IPS-20b (cell line): ENCODE measurements around the gene MON1A.
A peak's percentile ranks its signal among the peaks of the same experiment; 100 is the strongest.
"Not testable (repeated sequence)": the region's sequence is repeated elsewhere in the genome, so short reads cannot be mapped to it uniquely, and the experiment has no call there.

Experiments used
- H3K27ac ChIP-seq: one replicate; pipeline ENCODE4 v1.5.1; 2013; ENCODE audit warnings: low read length
- H3K27me3 ChIP-seq: 2 replicates; pipeline ENCODE4 v1.6.1; 2013; ENCODE audit warnings: mild to moderate bottlenecking, low read length, inconsistent platforms; ENCODE audit not compliant: insufficient read depth
- H3K36me3 ChIP-seq: 2 replicates; pipeline ENCODE4 v1.6.1; 2013; ENCODE audit warnings: low read depth, mild to moderate bottlenecking, inconsistent platforms, low read length, moderate library complexity; ENCODE audit not compliant: insufficient read depth
- H3K4me1 ChIP-seq: 2 replicates; pipeline ENCODE4 v1.6.1; 2013; ENCODE audit warnings: mild to moderate bottlenecking, control low read depth, inconsistent platforms, low read length, moderate library complexity; ENCODE audit not compliant: insufficient read depth
- H3K4me3 ChIP-seq: 2 replicates; pipeline ENCODE4 v1.5.1; 2013; ENCODE audit warnings: mild to moderate bottlenecking, low read length, inconsistent platforms
- H3K9ac ChIP-seq: 2 replicates; pipeline ENCODE4 v1.6.1; 2013; ENCODE audit warnings: low read depth, mild to moderate bottlenecking, inconsistent platforms, low read length, moderate library complexity
- H3K9me3 ChIP-seq: 2 replicates; pipeline ENCODE4 v1.6.1; 2013; ENCODE audit warnings: mild to moderate bottlenecking, low read depth, low read length, inconsistent platforms; ENCODE audit not compliant: insufficient read depth

Gene MON1A

DNA sequence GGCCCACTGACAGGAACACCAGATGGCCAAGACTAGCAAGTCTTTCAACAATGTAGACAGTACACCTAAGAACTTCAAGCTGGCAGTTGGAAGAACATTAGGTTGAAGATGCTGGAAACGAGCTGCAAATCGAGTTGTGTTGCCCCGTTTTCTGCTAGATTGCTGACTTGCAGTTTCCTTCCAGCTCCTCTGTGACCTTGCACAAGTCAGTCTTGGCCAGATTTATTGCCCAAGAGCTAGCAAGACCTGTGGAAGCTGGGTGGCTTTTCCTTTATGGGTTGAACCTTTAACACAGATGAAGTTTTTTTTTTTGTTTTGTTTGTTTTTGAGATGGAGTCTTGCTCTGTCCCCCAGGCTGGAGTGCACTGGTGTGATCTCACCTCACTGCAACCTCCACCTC lies 7.5 kb upstream of the MON1A start:
- Histone ChIP-seq H3K4me1 (0 out of 2 replicates have a peak, but pooled peaks cover 2% of the 10 kb centered on the region), H3K36me3 (no peaks in the 10 kb centered on the region), H3K27me3 (no peaks in the 10 kb centered on the region), H3K9me3 (no peaks in the 10 kb centered on the region), H3K27ac (no peak overlapping the region), H3K4me3 (no peak overlapping the region), H3K9ac (no peak overlapping the region)

DNA sequence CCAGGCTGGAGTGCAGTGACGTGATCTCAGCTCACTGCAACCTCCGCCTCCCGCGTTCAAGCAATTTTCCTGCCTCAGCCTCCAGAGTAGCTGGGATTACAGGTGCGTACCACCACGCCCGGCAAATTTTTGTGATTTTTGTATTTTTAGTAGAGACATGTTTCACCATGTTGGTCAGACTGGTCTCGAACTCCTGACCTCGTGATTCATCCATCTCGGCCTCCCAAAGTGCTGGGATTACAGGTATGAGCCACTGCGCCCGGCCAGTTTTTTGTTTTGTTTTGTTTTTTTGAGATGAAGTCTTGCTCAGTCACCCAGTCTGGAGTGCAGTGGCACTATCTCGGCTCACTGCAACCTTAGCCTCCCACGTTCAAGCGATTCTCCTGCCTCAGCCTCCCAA lies 2.7 kb upstream of the MON1A start:
- not testable (repeated sequence) for H3K9me3 ChIP-seq, H3K36me3 ChIP-seq, H3K27ac ChIP-seq, H3K9ac ChIP-seq, H3K27me3 ChIP-seq, H3K4me3 ChIP-seq
- H3K4me1 ChIP-seq, result peaks cover 12% of the 10 kb centered on the region; the same call in 1 of the 2 replicates

DNA sequence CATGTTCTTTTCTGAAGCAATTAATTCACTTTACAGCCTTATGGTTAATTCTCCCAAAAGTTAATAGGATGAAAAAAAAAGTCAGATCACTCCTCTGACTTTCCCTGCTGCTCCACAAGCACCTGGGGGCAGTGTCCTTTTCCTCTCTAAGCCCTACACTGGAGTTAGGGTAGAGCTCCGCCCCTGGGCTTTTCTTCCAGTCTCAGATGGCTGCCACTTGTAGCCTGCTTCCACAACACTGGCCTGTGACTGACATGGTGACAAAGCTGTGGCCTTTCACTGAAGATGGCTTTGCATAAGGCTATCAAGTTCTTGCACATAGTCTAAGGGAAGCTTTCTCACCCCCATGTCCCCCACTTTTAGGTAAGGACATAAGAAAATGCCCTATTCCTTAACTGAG lies 1.3 kb upstream of the MON1A start:
- peaks cover 12% of the 10 kb centered on the region; the same call in 1 of the 2 replicates for H3K4me1 ChIP-seq
- no peak overlapping the region for H3K27ac ChIP-seq
- no peaks in the 10 kb centered on the region for H3K27me3 ChIP-seq
- no peaks in the 10 kb centered on the region for H3K36me3 ChIP-seq
- no peaks in the 10 kb centered on the region for H3K9me3 ChIP-seq
- no peak overlapping the region for H3K4me3 ChIP-seq
- H3K9ac ChIP-seq, result no peak overlapping the region

DNA sequence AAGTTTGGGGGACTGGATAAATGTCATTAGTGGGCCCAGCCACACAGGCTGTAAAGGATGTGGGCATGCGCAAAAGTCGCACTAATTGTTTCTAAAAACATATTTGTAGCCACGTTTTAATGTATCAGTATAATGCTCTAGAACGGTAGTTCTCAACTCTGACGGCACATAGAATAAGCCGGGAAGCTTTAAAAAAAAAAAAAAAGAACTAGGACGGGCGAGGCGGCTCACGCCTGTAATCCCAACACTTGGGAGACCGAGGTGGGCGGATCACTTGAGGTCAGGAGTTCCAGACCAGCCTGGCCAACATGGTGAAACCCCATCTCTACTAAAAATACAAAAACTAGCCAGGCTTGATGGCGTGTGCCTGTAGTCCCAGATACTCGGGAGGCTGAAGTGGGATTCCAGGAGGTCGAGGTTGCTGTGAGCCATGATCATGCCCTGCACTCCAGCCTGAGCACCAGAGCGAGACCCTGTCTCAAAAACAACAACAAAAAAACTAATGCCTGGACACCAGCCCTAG lies 618 bp upstream of the MON1A start:
- Histone ChIP-seq H3K27ac (no peak overlapping the region), H3K36me3 (no peaks in the 10 kb centered on the region), H3K4me1 (peaks cover 12% of the 10 kb centered on the region; the same call in 1 of the 2 replicates), H3K4me3 (peak overlapping the region; percentile 91), H3K9me3 (no peaks in the 10 kb centered on the region), H3K27me3 (no peaks in the 10 kb centered on the region), H3K9ac (peak overlapping the region; percentile 60; the same call in 1 of the 2 replicates)

DNA sequence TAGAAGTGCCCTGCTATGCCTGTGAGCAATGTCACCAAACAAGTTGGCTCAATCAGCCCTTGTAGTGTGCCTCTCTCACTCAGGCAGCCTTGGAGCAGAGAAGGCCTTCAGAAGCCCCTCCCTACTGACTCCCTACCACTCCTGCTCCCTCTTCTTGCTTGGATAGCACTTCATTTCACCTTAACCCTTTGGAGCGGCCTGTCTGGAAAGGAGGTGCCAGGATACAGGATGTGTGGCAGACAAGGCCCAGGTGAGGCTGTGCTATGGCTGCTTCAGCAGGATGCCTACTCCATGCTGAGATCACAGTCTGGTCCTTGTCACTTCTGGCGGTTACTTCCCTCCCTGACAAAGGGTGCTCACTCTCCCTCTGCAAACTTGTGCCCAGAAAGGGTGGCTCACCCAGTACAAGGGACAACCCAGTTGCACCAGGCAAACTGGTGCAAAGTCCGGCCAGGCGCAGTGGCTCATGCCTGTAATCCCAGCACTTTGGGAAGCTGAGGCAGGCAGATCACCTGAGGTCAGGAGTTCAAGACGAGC lies 1.1 kb downstream of the MON1A start:
- H3K36me3 ChIP-seq, result no peaks in the 10 kb centered on the region
- H3K27me3 ChIP-seq, result no peaks in the 10 kb centered on the region
- no peak overlapping the region for H3K27ac ChIP-seq
- H3K4me3 ChIP-seq, result peak overlapping the region; percentile 91
- H3K4me1 ChIP-seq, result peaks cover 12% of the 10 kb centered on the region; the same call in 1 of the 2 replicates
- no peak overlapping the region for H3K9ac ChIP-seq
- no peaks in the 10 kb centered on the region for H3K9me3 ChIP-seq

DNA sequence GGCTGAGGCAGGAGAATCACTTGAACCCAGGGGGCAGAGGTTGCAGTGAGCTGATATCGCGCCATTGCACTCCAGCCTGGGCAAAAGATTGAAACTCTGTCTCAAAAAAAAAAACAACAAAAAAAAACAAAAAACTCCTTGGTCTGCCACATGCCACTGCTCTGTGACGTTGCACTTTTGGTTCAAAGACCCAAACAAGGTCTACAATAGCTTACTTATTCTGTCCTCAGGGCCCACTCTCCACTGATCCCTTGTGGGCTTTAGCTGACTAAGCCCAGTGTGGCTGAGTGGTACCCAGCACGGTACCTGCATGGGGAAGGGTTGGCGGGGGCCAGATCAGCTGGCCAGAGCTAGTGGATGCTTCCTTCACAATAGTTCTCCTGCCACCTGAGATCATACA lies 1.8 kb downstream of the MON1A start:
- H3K9ac ChIP-seq, result no peak overlapping the region
- no peak overlapping the region for H3K4me3 ChIP-seq
- H3K27ac ChIP-seq, result no peak overlapping the region
- H3K4me1 ChIP-seq, result peaks cover 12% of the 10 kb centered on the region; the same call in 1 of the 2 replicates
- no peaks in the 10 kb centered on the region for H3K9me3 ChIP-seq
- no peaks in the 10 kb centered on the region for H3K27me3 ChIP-seq
- H3K36me3 ChIP-seq, result no peaks in the 10 kb centered on the region

DNA sequence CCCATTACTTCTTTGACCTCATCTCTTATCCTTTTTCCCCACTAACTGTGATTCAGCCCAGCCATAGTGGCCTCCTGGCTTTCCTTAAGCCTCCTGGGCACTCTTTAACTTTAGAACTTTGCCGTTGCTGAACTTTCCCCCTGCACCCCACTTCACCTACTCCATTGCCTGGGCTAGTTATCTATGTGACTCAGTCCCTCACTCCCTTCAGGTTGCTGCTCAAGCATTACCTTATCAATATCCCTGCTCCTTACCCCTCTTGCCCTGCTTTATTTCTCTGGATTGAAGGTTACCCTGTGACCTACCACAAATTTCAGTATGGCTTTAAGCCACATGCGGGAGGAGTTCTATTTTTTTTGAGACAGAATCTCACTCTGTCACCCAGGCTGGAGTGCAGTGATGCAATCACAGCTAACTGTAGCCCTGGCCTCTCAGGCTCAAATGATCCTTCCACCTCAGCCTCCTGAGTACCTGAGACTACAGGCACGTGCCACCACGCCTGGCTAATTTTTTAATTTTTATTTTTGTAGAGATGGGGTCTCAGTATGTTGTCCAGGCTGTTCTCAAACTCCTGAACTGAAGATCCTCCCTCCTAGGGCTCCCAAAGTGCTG lies 3.4 kb downstream of the MON1A start:
- no peaks in the 10 kb centered on the region for H3K36me3 ChIP-seq
- no peak overlapping the region for H3K9ac ChIP-seq
- H3K9me3 ChIP-seq, result no peaks in the 10 kb centered on the region
- no peak overlapping the region for H3K27ac ChIP-seq
- no peak overlapping the region for H3K4me3 ChIP-seq
- H3K27me3 ChIP-seq, result no peaks in the 10 kb centered on the region
- H3K4me1 ChIP-seq, result peaks cover 11% of the 10 kb centered on the region; the same call in 1 of the 2 replicates

DNA sequence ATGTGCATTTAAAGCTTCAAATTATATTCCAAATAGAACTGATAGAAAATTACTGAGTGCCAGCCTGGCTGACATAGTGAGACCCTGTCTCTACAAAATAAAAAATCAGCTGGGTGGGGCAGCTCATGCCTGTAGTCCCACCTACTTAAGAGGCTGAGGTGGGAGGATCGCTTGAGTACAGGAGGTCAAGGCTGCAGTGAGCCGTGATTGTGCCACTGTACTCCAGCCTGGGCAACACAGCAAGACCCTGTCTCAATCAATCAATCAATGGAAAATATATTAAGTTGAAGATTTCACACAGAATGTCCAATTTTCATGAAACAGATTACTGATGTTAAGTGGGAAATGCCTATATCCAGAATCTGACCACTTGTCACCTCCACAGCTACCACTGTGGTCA lies 4.1 kb downstream of the MON1A start:
- Histone ChIP-seq H3K9ac (no peak overlapping the region), H3K27ac (no peak overlapping the region), H3K4me3 (no peak overlapping the region)

DNA sequence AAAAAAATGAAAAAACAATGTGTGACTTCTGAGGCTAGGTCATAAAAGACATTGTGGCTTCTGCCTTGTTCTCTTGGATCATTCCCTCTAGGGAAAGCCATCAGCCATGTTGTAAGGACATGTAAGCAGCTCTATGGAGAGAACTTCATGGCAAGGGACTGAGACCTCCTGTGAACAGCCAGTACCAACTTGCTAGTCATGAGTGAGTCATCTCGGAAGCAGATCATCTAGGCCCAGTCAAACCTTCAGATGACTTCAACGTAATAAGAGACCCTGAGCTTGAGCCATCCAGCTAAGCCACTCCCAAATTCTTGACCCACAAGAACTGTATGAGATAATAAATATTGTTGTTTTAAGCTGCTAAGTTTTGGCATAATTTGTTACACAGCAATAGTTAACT lies 4.9 kb downstream of the MON1A start:
- Histone ChIP-seq H3K27me3 (no peaks in the 10 kb centered on the region), H3K4me3 (no peak overlapping the region), H3K4me1 (0 out of 2 replicates have a peak, but pooled peaks cover 3% of the 10 kb centered on the region), H3K9me3 (no peaks in the 10 kb centered on the region), H3K9ac (no peak overlapping the region), H3K36me3 (no peaks in the 10 kb centered on the region), H3K27ac (no peak overlapping the region)

More for the DNA sequence above, 4.1 kb downstream of the MON1A start:
- no peaks in the 10 kb centered on the region for H3K36me3 ChIP-seq
- no peaks in the 10 kb centered on the region for H3K27me3 ChIP-seq
- peaks cover 5% of the 10 kb centered on the region; the same call in 1 of the 2 replicates for H3K4me1 ChIP-seq
- no peaks in the 10 kb centered on the region for H3K9me3 ChIP-seq

DNA sequence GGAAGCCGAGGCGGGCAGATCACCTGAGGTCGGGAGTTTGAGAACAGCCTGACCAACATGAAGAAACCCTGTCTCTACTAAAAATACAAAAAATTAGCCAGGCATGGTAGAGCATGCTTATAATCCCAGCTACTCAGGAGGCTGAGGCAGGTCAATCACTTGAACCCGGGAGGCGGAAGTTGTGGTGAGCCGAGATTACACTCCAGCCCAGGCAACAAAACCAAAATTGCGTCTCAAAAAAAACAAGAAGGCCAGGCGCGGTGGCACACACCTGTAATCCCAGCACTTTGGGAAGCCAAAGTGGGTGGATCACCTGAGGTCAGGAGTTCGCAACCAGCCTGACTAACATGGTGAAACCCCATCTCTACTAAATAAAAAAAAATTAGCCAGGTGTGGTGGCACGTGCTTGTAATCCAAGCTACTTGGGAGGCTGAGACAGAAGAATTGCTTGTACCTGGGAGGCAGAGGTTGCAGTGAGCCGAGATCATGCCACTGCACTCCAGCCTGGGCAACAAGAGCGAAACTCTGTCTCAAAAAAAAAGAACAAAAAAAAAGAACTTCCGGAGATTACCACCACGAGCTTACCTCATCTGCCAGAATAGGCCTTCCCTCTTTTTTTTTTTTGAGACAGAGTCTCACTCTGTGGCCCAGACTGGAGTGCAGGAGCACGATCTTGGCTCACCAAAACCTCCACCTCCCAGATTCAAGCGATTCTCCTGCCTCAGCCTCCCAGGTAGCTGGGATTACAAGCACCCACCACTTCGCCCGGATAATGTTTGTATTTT lies 11.6 kb downstream of the MON1A start:
- not testable (repeated sequence) for H3K9ac ChIP-seq, H3K9me3 ChIP-seq, H3K27me3 ChIP-seq, H3K36me3 ChIP-seq, H3K27ac ChIP-seq, H3K4me1 ChIP-seq, H3K4me3 ChIP-seq

DNA sequence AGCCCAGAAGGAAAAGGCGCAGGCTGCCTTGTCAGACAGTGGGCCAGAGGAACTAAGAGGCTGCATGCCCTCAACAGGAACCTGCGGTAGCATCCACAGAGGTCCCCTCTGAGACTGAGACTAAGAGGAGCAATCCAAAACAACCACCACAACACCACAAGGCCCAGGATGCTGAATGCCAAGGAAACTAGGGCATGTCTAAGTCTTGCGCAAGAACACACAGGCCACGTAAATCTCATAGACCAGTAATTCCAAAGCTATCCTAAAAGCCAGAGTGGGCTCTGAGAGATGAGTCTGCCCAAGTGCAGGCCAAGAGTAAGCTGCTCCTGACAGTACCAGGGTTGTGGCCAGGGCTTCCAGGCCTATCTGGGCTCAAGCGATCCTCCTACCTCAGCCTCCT lies 12.9 kb downstream of the MON1A start:
- Histone ChIP-seq H3K27ac (no peak overlapping the region), H3K9ac (no peak overlapping the region), H3K4me3 (no peak overlapping the region), H3K27me3 (no peaks in the 10 kb centered on the region), H3K4me1 (no peaks in the 10 kb centered on the region), H3K36me3 (no peaks in the 10 kb centered on the region), H3K9me3 (no peaks in the 10 kb centered on the region)
